ACHN (cell line): ENCODE results near the gene OGFOD3.

Experiments used
- DNase-seq: peaks from one replicate; pipeline ENCODE4 v3.0.0-alpha.2; 2015
- in situ Hi-C: cut with HindIII; loops from 2 replicates; pipeline ENCODE4 v1.10.0; 2017; ENCODE audit warnings: low sequenced_read_pairs, low pct_ligation_motif_present, low pct_unique_long_range_greater_than_20kb

The OGFOD3 gene

DNA sequence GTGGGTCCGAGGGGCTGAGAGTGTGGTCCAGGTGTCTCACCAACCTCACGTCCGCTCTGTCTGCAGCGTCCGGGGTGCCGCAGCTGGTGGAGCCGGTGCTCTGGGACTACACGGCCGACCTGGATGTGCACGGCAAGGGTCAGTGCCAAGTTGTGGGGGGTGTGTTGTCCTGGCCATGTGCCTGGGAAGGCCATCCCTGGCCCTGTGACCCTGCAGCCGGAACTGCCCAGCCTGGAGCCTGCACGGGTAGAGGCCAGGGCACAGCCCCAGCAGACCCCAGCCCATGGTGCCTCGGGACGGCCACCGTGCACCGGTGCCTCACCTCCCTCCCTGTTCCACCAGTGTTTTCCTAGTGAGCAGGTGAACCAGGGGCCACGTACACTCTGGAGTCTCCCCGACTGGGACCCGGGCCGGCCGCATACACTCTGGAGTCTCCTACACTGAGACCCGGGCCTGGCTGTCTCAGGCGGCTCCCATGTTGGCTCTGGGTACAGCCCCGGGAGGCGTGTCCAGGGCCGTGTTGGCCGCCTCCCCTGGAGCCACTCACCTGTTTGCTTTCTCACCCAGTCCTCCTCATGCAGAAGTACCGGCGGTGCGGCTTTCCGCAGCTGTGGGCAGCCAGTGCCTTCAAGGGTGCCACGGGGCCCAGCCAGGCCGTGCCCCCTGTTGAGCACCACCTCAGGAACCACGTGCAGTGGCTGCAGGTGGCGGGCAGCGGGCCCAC, 18.4 kb upstream of the OGFOD3 start:
- no peak for DNase-seq
- in situ Hi-C loops, result no loop called here

- peak; percentile 73 for DNase-seq
- in situ Hi-C loops, result no loop called here
These were observed 17.5 kb upstream of the OGFOD3 start for GRCh38 chr17:82435601-82436583.

- peak; percentile 51 for DNase-seq
- in situ Hi-C loops, result no loop called here
These were observed 16.7 kb upstream of the OGFOD3 start for GRCh38 chr17:82435103-82435502.

- in situ Hi-C loops, result no loop called here
- DNase-seq, result no peak
These were observed 15.8 kb upstream of the OGFOD3 start for GRCh38 chr17:82434216-82434565.

GRCh38 chr17:82433560-82434215, 15.3 kb upstream of the OGFOD3 start:
- in situ Hi-C loops, result no loop called here
- no peak for DNase-seq

DNA sequence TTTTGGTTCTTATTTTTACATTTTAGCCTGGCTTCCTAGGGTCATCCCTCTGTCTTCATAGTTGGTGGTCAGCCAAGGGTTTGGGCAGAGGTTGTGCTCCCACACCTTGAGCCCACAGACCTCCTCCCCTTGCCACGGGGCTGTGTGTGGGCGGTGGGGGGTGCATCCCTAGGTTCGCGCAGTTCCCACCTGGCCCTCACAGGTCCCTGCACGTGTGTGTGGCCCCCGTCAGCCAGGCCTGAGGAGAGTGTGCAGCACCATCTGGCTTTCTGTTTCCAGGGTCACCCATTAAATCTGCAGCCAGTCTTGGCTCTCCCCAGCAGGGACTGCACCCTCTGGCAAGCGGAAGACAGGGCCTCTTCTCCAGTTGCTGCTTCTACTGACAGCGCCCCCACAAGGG, 13.6 kb upstream of the OGFOD3 start:
- in situ Hi-C loops, result no loop called here
- DNase-seq, result no peak

- no peak for DNase-seq
- in situ Hi-C loops, result no loop called here
These were observed 11.4 kb upstream of the OGFOD3 start for GRCh38 chr17:82429824-82430223.

DNA sequence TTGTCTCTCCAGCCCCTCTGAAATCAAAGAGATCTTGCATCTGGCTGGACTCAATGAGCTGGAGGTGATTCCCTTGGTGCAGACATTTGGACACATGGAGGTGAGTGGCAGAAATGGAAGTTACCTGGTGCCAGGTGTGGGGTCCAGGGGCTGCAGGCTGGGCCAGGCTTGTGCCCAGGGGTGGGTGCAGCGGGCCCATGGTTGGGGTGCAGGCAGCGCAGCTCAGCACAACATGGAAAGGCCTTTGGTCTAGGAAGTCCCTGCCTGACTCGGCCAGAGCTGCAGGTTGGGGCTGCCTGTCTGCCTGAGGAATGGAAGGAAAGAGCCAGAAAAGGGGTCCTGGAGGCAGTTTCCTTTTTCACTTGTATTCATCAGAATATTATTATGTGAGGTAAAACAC, 10.2 kb upstream of the OGFOD3 start:
- DNase-seq, result no peak
- in situ Hi-C loops, result no loop called here

- in situ Hi-C loops, result no loop called here
- no peak for DNase-seq
These were observed 6.4 kb upstream of the OGFOD3 start for GRCh38 chr17:82424863-82425159.

- DNase-seq, result peak; percentile 47
- in situ Hi-C loops, result no loop called here
These were observed 5.8 kb upstream of the OGFOD3 start for GRCh38 chr17:82424001-82424862.

DNA sequence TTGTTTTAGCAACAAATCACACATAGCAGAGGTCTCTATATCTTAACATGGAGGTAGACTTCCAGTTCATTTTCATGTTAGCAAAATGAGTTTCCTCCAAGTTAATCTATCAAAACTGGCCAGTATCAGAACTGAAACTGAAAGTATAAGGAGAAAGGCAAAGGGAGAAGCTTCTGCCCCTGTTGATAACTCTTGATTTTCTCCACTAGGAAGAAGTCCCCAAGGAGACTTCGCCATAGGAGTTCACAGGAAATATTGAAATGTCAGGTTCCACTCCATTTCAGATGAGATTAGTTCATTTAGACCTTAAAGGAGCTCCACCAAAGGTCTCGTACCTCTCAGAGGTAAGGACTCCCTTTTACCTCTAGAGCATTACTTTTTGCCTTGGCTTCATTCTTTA, 1.2 kb upstream of the OGFOD3 start:
- peak; percentile 48 for DNase-seq
- in situ Hi-C loops, result loop anchor here (5.0 kb wide), 1 partner anchor 82 kb away; no protein-coding TSS in a partner anchor

DNA sequence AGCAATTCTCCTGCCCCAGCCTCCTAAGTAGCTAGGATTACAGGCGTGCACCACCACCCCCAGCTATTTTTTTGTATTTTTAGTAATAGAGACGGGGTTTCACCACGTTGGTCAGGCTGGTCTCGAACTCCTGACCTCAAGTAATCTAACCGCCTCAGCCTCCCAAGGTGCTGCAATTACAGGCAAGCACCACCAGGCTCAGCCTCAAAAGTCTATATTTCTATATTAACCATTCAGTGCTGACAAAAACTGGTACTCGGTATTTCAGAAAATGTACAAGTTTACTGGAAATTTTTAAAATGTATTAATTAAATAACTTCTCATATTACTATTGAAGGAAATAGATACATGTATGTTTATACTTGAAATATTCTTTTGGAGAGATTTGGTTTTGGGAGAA, 1.6 kb downstream of the OGFOD3 start:
- in situ Hi-C loops, result loop anchor here (5.0 kb wide), 1 partner anchor 79 kb away; no protein-coding TSS in a partner anchor
- DNase-seq, result no peak

- in situ Hi-C loops, result loop anchor here (5.0 kb wide), 1 partner anchor 79 kb away; no protein-coding TSS in a partner anchor
- DNase-seq, result no peak
These were observed 2.1 kb downstream of the OGFOD3 start for GRCh38 chr17:82416264-82416663.

DNA sequence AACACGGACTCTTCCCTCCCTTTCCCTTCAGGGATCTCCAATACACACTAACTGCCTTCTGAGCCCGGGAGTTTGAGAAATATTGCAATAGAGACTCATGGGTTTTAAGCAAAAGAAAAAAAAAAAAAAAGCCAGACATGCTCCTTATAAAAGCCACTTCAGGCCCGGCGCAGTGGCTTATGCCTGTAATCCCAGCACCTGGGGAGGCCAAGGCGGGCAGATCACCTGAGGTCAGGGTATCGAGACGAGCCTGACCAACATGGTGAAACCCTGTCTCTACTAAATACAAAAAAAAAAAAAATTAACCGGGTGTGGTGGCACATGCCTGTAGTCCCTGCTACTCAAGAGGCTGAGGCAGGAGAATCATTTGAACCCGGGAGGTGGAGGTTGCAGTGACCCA, 2.6 kb downstream of the OGFOD3 start:
- DNase-seq, result no peak
- in situ Hi-C loops, result loop anchor here (5.0 kb wide), 1 partner anchor 78 kb away; no protein-coding TSS in a partner anchor

DNA sequence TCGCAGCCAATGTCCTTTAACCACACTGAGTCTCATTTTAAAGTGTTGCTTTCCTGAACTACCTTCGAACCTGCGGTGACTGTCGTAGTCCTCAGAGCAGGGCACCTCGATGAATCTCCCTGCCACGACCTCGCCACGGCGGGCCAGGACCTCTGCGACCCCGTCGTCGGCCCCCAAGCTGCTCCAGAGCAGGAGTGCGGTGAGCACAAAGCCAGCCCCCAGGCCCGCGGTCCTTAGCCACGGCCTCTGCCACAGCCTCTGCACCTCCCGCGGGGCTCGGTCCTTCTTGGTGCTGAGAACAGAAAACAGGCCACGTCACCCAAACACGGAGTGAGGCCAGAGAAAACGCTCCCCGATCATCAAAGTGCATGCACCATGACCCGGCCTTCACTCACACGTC, 3.0 kb downstream of the OGFOD3 start:
- in situ Hi-C loops, result loop anchor here (5.0 kb wide), 1 partner anchor 78 kb away; no protein-coding TSS in a partner anchor
- DNase-seq, result no peak

- in situ Hi-C loops, result loop anchor here (5.0 kb wide), 1 partner anchor 77 kb away; no protein-coding TSS in a partner anchor
- DNase-seq, result peak; percentile 80
These were observed 3.7 kb downstream of the OGFOD3 start for GRCh38 chr17:82414548-82415281.
